DOHH2 (cell line): Measurements from ENCODE around the gene GALNT13.

Source experiments
- EZH2phosphoT487 ChIP-seq: fragments of 200-600 bp; sonication (generic); IDR thresholded peaks from 2 replicates; pipeline ENCODE4 v1.6.1; 2017; ENCODE audit warnings: borderline replicate concordance, mild to moderate bottlenecking, antibody characterized with exemption, low read length, moderate library complexity, mixed read lengths
- TF ChIP-seq, protein P1 (sequence below): fragments of 200-600 bp; sonication (generic); IDR thresholded peaks from one replicate; pipeline ENCODE4 v1.5.1; 2014; ENCODE audit warnings: antibody characterized with exemption, mild to moderate bottlenecking, low read depth, low read length; ENCODE audit not compliant: poor library complexity, severe bottlenecking

DNA sequence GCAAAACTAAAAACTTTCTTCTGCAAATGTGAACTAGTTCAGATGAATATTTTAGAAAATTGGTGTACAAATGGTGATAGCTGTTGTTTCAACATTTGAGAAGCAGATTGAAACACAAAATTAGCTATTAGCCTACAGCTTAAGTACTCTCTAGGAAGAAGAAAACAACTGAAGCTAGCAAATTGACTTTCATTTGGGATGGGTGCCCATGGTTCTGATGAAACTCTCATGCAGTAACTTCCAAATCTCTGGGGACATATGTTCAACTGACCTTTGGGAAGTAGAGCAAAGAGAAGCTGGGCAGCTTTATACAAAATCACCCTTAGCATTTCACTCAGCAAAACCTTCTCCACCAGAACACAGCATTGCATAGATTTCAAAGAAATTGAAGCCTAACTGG, 119.0 kb downstream of the GALNT13 start:
- TF ChIP-seq, protein P1, sequence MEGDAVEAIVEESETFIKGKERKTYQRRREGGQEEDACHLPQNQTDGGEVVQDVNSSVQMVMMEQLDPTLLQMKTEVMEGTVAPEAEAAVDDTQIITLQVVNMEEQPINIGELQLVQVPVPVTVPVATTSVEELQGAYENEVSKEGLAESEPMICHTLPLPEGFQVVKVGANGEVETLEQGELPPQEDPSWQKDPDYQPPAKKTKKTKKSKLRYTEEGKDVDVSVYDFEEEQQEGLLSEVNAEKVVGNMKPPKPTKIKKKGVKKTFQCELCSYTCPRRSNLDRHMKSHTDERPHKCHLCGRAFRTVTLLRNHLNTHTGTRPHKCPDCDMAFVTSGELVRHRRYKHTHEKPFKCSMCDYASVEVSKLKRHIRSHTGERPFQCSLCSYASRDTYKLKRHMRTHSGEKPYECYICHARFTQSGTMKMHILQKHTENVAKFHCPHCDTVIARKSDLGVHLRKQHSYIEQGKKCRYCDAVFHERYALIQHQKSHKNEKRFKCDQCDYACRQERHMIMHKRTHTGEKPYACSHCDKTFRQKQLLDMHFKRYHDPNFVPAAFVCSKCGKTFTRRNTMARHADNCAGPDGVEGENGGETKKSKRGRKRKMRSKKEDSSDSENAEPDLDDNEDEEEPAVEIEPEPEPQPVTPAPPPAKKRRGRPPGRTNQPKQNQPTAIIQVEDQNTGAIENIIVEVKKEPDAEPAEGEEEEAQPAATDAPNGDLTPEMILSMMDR, result no peak
- no peak for TF ChIP-seq EZH2phosphoT487
